Measurements from ENCODE around the gene SLC39A7. TPM values are rescaled to one million over a fixed set of nuclear protein-coding genes. Genes with fewer than 3 reads are reported as not detected.

The SLC39A7 gene
- total RNA-seq, 6 donors from 2014 or later, result 37.7 to 104 (median 86.7) TPM

DNA sequence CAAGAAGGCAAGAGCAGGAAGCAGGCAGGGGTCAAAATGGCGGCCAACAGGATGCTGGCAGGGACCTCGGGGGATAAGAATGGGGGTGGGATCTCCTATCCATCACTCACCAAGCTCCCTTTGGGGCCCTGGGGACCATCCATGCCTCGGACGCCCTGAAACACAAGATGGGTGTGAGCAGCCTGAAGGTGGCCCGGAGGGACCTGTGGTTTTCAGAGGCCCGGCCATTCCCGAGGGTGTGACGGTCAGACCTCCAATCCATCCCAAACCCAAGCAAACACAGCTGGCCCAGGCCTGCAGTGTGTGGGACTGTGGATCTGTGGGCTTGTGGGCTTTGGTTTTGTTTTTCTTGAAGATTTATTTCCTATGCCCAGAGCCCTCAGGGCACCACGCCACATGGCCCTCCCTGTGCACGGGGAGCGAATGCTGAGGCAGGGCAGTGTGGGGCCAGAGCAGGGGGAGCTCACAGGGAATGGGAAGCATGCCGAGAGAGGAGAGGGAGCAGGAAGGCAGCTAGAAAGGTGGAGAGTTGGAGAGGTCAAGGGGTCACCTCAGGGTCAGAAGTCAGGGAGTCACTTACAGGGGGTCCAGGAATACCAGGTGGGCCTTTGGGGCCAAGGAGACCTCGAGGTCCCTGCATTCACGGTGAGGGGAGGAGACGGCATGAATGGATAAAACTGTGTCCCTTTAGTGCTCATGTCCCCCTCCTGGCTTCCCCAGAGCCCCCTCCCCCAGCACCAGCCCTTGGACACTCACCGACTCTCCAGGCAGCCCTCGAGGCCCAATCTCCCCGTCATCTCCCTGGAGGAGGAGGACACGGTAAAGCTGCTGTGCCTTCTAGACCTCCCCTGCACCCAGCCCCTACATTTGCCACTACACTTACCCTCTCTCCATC is 22.9 kb upstream of the SLC39A7 start:
- Histone ChIP-seq H3K36me3 (no peaks in the 10 kb centered on the region), H3K4me3 (no peak overlapping the region), H3K9me3 (no peaks in the 10 kb centered on the region), H3K4me1 (no peaks in the 10 kb centered on the region), H3K27ac (no peak overlapping the region), H3K27me3 (no peaks in the 10 kb centered on the region)
- ATAC-seq (ENCODE audit: low FRiP score in 2 of 2), result no peak
- 77 to 89% methylated on average over 13 to 19 of the region's 19 CpGs for whole genome bisulfite sequencing, 2 donors
- no peak for TF ChIP-seq POLR2A (IDR thresholded peaks at IDR 0.05)
- TF ChIP-seq, protein P1, sequence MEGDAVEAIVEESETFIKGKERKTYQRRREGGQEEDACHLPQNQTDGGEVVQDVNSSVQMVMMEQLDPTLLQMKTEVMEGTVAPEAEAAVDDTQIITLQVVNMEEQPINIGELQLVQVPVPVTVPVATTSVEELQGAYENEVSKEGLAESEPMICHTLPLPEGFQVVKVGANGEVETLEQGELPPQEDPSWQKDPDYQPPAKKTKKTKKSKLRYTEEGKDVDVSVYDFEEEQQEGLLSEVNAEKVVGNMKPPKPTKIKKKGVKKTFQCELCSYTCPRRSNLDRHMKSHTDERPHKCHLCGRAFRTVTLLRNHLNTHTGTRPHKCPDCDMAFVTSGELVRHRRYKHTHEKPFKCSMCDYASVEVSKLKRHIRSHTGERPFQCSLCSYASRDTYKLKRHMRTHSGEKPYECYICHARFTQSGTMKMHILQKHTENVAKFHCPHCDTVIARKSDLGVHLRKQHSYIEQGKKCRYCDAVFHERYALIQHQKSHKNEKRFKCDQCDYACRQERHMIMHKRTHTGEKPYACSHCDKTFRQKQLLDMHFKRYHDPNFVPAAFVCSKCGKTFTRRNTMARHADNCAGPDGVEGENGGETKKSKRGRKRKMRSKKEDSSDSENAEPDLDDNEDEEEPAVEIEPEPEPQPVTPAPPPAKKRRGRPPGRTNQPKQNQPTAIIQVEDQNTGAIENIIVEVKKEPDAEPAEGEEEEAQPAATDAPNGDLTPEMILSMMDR (IDR thresholded peaks at IDR 0.05), result no peak
- TF ChIP-seq EP300 (IDR thresholded peaks at IDR 0.05), result no peak
- no peak for TF ChIP-seq POLR2AphosphoS5 (IDR thresholded peaks at IDR 0.05)
- DNase-seq, result peak in 1 of 2 donors; percentile 39

GRCh38 chr6:33178755-33179475 is 21.8 kb upstream of the SLC39A7 start:
- Histone ChIP-seq H3K36me3 (no peaks in the 10 kb centered on the region), H3K27ac (no peak overlapping the region), H3K9me3 (no peaks in the 10 kb centered on the region), H3K4me1 (peaks cover 0 to 6% (median 5%) of the 10 kb centered on the region in 4 donors), H3K4me3 (no peak overlapping the region), H3K27me3 (no peaks in the 10 kb centered on the region)
- 79 to 89% methylated on average over 4 to 10 of the region's 10 CpGs for WGBS, 2 donors
- ATAC-seq (ENCODE audit: low FRiP score in 2 of 2) (no peak), DNase-seq (peak in 1 of 2 donors; percentile 36)
- TF ChIP-seq EP300 (IDR thresholded peaks at IDR 0.05) (no peak), POLR2AphosphoS5 (IDR thresholded peaks at IDR 0.05) (no peak), POLR2A (IDR thresholded peaks at IDR 0.05) (no peak)
- TF ChIP-seq, protein P1 (IDR thresholded peaks at IDR 0.05), result no peak

GRCh38 chr6:33181141-33181540 is 19.5 kb upstream of the SLC39A7 start:
- WGBS, 2 donors, result 69 to 81% methylated on average over 7 of the region's 7 CpGs
- no peaks in the 10 kb centered on the region for H3K27me3 ChIP-seq
- H3K4me1 ChIP-seq, result peaks cover 0 to 6% (median 5%) of the 10 kb centered on the region in 4 donors
- TF ChIP-seq, protein P1 (IDR thresholded peaks at IDR 0.05), result no peak
- TF ChIP-seq EP300 (IDR thresholded peaks at IDR 0.05), result no peak
- no peak for TF ChIP-seq POLR2AphosphoS5 (IDR thresholded peaks at IDR 0.05)
- no peak for TF ChIP-seq POLR2A (IDR thresholded peaks at IDR 0.05)
- no peaks in the 10 kb centered on the region for H3K36me3 ChIP-seq
- H3K4me3 ChIP-seq, result no peak overlapping the region
- no peak for ATAC-seq (ENCODE audit: low FRiP score in 2 of 2)
- no peak for DNase-seq
- no peaks in the 10 kb centered on the region for H3K9me3 ChIP-seq
- H3K27ac ChIP-seq, result no peak overlapping the region

DNA sequence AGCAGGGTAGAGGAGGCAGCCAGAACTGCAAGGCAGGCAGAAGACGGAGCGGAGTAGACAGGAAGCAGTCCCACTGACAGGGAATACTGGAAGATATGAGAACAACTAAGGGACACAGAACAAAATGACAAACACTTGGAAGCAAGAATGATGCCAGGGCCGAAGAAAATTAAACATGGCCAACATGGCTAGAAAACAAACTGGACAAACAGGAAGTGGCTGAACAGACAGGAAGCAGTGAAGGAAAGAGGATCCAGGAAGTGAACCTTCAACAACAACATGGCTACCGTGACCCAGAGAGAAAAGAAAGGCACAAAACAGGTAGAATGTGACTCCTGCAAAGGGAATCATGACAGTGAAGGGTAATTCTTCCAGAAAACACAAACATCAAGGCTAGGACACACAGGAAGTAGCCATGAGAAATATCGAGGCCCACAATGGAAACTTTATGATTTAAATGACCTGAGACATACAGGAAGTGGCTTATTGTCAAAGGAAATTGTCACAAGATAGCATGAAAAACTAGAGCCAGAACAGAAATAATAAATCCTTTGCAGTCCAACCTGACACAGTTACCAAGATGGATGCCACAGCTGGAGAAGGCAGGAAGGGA is 17.5 kb upstream of the SLC39A7 start:
- H3K27ac ChIP-seq, result peak overlapping the region in 1 of 4 donors; percentile 2
- WGBS, 2 donors, result 61 to 65% methylated on average over 5 of the region's 5 CpGs
- H3K27me3 ChIP-seq, result no peaks in the 10 kb centered on the region
- H3K4me3 ChIP-seq, result no peak overlapping the region
- DNase-seq, result no peak
- no peaks in the 10 kb centered on the region for H3K36me3 ChIP-seq
- no peaks in the 10 kb centered on the region for H3K9me3 ChIP-seq
- TF ChIP-seq, protein P1 (IDR thresholded peaks at IDR 0.05), result no peak
- TF ChIP-seq EP300 (IDR thresholded peaks at IDR 0.05), result no peak
- TF ChIP-seq POLR2AphosphoS5 (IDR thresholded peaks at IDR 0.05), result no peak
- TF ChIP-seq POLR2A (IDR thresholded peaks at IDR 0.05), result no peak
- peaks cover 0 to 6% (median 5%) of the 10 kb centered on the region in 4 donors for H3K4me1 ChIP-seq
- ATAC-seq (ENCODE audit: low FRiP score in 2 of 2), result no peak

Data from upper lobe of left lung (tissue), 6 donors.